NB4 (cell line): Measurements from ENCODE around the gene PDGFC.
"Not testable (repeated sequence)": the region's sequence is repeated elsewhere in the genome, so short reads cannot be mapped to it uniquely, and the experiment has no call there.

Source experiments
- CTCF ChIP-seq: IDR thresholded peaks from one replicate; pipeline ENCODE4 v1.5.1; 2012; ENCODE audit warnings: low read depth, low read length
- MAX ChIP-seq: IDR thresholded peaks from 2 replicates; pipeline ENCODE4 v1.6.1; 2011; ENCODE audit warnings: low read depth, low read length
- POLR2A ChIP-seq: IDR thresholded peaks from 2 replicates; pipeline ENCODE4 v1.6.1; 2011; ENCODE audit warnings: mild to moderate bottlenecking; ENCODE audit not compliant: insufficient read length; ENCODE audit errors: extremely low read depth

DNA sequence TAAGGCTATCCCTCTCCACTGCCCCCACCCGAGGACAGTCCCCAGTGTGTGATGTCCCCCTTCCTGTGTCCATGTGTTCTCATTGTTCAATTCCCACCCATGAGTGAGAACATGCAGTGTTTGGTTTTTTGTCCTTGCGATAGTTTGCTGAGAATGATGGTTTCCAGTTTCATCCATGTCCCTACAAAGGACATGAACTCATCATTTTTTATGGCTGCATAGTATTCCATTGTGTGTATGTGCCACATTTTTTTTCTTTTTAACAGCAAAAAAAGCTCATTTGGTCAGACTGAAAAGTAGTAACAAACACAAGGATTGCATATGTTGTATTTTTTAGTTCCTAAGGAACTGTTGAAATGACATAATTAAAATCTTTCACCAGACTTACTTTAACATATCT is 105.5 kb downstream of the PDGFC start:
- TF ChIP-seq MAX, CTCF, POLR2A: not testable (repeated sequence)
